SK-N-MC (cell line): ENCODE measurements around the gene KLKB1.

Source experiments
- EZH2 ChIP-seq: fragments of 200-600 bp; sonication (generic); IDR thresholded peaks from one replicate; pipeline ENCODE4 v1.6.1; 2017; ENCODE audit warnings: antibody characterized with exemption
- FOXP2 ChIP-seq: optimal IDR thresholded peaks from 2 replicates; pipeline ENCODE3; 2011; ENCODE audit warnings: mild to moderate bottlenecking, moderate library complexity; ENCODE audit not compliant: insufficient read depth; ENCODE audit errors: extremely low read length, control extremely low read depth
- POLR2AphosphoS5 ChIP-seq: IDR thresholded peaks from 2 replicates; pipeline ENCODE4 v1.6.1; 2012; ENCODE audit warnings: mild to moderate bottlenecking, low read depth, low read length, borderline replicate concordance

DNA sequence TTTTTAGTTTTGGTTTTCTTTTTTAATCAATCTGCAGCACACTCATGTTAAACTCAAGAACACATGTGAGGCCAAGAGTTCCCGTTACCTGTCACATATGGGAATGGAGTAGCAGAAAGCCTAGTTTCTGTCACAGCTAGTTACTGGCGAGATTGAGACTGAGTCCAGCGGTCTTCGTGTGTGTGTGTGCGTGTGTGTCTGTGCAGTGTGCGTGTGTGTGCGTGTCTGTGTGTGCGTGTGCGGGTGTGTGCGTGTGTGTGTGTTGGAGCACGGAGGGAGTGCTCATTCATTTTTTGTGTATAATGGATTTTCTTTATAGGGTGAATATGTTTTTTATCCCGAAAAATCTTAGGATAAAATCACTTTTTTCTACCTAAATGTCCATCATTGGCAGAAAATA lies 57.8 kb downstream of the KLKB1 start:
- TF ChIP-seq EZH2 (no peak), POLR2AphosphoS5 (no peak), FOXP2 (no peak)
